HG03354 (cell line): ENCODE data around the gene ORMDL3.
"Not testable (repeated sequence)": the region's sequence is repeated elsewhere in the genome, so short reads cannot be mapped to it uniquely, and the experiment has no call there.

Source experiments
- ATAC-seq: cut with Tn5 transposase; IDR thresholded peaks from one replicate; pipeline ENCODE4 v1.9.1; 2021; ENCODE audit warnings: mild to moderate bottlenecking; ENCODE audit not compliant: unreplicated experiment, poor library complexity, severe bottlenecking

Gene ORMDL3

DNA sequence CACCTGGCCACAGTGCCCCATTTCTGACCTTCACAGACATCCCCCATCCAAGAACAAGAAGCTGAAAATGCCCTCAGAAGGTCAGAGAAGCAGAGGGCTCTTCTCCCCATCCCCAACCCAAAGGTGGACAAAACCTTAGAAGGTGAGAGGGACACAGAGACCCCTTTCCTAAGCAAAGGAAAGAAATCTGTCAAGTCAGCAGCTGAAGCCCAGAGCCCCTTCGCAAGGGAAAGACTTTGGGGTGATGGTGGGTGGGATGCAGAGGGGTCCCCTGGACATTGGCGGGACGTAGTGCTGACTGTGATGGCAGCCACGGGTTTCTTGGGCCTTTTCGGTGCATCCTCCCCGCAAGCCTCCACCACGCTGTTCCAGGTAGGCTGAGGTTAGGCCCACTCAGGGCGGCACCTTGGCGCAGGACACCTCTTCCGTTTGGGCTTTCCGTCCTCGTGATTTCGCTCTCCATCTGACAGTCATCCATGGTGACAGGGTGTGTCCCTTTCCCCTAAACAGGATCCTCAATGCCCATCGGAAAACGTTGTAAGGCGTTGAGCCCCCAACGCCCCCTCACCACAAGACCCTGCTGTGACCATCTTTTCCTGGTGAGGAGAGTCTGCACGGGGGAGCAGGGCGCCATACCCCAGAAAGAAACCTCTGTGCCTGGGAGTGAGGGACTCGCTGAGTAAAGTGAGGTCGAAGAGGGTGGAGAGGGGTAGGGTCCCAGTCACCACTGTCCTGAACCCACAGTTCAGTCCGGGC lies 24.7 kb upstream of the ORMDL3 start:
- no peak for ATAC-seq

- ATAC-seq, result no peak
These were observed 23.5 kb upstream of the ORMDL3 start for GRCh38 chr17:39950871-39951348.

DNA sequence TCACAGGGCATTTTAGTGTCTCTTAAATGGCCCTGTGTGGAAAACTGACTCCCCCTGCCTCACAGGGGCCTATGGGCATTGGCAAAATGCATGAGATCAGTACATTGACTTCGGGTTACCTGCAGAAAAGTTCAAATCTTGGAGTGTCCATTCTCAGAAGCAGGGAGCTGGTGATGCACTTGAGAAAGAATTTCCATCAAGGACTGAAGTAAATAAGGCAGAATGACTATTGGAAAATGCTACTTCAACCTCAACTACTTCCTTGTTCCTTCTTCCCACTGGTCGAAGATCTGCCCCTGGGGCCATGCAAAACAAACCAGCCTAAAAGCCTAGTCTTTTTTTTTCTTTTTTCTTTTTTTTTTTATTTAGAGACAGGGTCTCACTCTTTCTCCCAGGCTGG lies 21.6 kb upstream of the ORMDL3 start:
- ATAC-seq, result no peak

GRCh38 chr17:39948489-39948828 lies 21.1 kb upstream of the ORMDL3 start:
- not testable (repeated sequence) for ATAC-seq

GRCh38 chr17:39946551-39947330 lies 19.3 kb upstream of the ORMDL3 start:
- ATAC-seq, result no peak

DNA sequence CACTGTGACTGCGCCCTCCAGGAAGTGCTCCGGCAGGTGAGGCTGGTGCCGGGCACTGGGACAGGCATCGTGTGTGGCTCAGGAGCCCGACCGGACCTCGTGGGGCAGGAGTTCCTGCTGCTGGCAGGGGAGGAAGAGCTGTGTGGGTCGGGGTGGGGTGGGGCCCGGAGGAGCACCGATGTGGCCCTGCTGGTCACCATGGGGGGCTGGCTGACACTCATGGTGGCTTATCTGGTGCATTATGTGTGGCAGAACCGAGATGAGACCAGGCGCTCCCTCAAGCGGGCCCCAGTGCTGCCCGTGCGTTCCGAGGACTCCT lies 17.0 kb upstream of the ORMDL3 start:
- no peak for ATAC-seq

- ATAC-seq, result no peak
These were observed 16.4 kb upstream of the ORMDL3 start for GRCh38 chr17:39943702-39944392.

DNA sequence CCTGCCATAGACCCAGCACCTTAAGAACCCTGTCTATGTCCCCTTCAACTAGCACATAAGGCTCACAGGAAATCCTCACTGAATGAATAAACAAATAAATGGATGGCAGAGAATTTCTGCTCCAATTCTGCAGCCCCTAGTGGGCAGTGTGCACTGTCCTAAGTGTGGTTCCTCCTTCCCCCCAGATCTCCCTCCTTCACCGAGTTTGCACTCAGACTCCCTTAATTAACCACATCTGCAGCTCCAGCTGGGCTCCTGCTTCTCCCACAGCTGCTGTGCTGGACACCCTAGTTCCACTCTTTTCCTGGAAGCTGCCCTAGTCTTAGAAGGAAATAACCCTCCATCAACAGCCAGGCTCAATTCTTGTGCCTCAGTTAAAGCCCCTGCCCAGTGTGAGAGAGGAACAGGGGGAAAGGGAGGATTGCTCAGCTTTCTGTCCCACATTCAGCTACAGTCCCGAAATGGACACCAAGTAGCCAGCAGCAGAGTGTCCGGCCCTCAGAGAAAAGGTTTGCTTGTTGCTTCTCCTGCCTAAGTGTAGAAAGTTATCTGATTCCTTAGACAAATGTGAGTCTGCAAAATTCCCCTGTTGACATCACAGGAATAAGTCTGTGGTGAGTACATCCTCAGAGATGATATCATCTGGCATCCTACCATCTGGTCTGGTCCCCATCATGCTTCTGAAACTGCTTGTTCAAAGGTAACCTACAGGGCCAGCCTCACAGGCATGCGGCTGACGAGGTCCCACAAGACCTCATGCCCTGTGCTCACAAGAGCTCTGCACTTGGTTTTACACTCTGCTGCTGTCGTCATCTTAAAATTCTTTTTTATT lies 12.4 kb upstream of the ORMDL3 start:
- ATAC-seq, result peak; percentile 78

- no peak for ATAC-seq
These were observed 11.7 kb upstream of the ORMDL3 start for GRCh38 chr17:39939106-39939505.

GRCh38 chr17:39938140-39938869 lies 10.9 kb upstream of the ORMDL3 start:
- ATAC-seq, result no peak

GRCh38 chr17:39937447-39937846 lies 10.0 kb upstream of the ORMDL3 start:
- no peak for ATAC-seq

DNA sequence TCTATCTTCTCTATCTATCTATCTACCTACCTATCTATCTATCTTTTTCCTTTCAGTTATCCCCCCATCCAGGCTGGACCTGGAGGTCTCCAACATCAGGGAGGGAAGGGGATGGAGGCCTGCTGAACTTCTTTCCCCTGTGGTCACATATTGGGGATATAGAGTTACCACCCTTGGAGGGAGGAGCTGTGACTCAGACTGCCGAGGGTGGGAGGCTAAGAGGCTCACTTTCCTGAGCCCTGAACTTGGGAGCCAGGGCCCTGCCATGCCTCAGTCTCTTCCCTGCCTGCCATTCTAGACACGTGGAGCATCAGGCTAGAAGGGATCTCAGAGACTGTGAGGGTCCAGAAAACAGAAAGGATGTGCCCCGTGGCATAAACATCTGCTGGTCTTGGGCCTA lies 8.5 kb upstream of the ORMDL3 start:
- no peak for ATAC-seq

DNA sequence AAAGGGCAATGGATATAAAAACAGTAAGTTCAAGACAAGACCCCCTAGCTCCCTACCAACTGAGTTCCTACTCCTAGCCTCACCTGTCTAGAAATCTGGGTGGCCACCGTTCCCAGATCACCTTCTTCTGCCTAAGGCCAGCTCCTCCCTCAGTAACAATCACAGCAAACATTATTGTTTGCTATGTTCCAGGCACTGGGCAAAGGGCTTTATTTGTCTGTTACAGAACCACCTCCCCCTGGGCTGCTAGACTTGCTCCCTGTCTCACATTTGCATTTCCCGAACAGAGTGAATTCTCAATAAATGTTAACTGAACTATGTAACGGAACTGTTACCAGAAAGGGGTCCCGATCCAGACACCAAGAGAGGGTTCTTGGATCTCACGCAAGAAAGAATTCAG lies 6.9 kb upstream of the ORMDL3 start:
- ATAC-seq, result no peak

DNA sequence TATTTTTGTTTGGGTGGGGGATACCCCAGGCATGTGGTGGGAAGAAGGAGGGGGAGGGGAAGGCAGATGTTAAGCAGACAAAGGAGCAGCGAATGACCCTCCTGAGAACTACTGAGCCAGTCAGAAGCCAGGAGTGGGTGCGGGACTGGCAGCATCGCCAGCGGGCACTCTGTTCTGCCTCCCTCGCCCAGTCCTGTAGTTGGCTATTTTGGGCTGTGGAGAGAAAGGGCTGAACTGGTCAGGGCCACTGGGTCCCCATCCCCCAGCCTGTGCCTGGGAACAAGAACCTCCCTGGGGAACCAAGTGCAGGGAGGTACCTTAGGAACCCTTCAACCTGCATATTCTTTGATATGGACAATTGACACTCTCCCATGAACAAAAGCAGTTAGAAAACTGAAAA lies 6.5 kb upstream of the ORMDL3 start:
- no peak for ATAC-seq

DNA sequence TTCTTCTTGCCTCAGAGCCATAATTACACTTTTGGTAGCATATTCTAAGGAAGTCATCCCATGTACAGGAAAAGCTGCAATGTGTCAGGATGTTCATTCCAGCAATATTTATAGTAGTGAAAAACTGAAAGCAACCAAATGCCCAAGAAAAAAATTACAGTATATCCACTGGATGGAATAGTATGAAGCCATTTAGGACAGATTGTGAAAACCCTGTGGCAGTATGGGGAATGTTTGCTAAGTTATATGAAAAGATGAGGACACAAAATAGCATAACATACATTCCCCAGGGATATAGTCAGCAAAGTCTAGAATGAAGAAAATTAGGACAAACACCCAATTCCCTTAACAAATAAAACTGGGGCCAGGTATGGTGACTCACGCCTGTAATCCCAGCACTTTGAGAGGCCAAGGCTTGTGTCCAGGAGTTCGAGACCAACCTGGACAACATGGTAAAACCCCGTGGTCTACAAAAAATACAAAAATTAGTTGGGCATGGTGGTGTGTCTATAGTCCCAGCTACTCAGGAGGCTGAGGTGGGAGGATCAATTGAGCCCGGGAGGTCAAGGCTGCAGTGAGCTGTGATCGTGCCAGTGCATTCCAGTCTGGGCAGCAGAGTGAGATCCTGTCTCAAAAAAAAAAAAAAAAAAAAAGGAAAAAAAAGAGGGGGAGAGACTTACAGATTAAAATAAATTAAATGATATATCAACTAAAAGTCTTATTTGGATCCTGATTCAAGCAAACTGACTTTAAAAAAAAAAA lies 2.4 kb upstream of the ORMDL3 start:
- no peak for ATAC-seq

DNA sequence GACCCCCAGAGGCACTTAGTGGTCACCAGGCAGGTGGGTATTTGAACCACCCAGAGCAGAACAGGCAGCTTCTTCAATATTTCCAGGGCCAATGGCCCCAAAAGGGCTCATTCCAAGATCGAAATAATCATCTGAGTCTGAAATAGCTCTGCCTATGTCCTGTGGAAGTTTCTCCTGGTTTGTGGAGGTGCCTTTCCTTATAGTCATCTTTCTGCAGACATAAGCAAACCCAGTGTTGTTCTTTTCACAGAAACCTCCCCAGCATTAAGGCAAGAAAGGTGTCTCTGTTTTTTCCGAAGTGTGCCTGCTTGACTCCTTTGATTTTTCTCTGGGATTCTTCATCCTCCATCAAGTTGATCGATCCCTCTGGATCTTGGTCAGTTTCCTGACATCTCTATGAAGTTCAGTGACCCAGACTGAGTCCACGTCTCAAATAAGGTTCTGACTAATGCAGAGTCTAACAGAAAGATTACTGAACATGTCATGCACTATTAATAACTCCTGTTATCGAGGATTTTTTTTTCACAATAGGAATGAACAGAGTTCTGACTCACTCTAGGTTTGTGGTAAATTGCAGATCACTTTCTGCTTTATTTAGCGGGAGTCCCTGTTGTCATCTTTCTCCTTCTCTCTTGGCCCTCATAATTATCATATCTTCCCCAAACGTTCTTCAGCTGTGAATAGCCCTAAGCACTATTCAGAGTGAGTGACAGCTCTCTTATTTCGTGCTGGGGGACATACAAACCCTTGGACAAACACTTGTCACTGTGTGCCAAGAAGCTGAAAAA lies 1.7 kb upstream of the ORMDL3 start:
- no peak for ATAC-seq

- ATAC-seq, result peak; percentile 4
These were observed 792 bp upstream of the ORMDL3 start for GRCh38 chr17:39927929-39928857.
